Chondrocyte (in vitro differentiated cells): ENCODE measurements around the gene NCBP2L. TPM values are rescaled to one million over a fixed set of nuclear protein-coding genes. Genes with fewer than 3 reads are reported as not detected.

Source experiments
- DNase-seq: peaks from one replicate; pipeline ENCODE4 v3.0.0; 2021; ENCODE audit warnings: mixed read lengths, low spot score
- H3K27ac Mint-ChIP-seq: one replicate; pipeline ENCODE4 v1.8.0; 2021; ENCODE audit warnings: mild to moderate bottlenecking, moderate library complexity, mixed read lengths; ENCODE audit not compliant: unreplicated experiment
- H3K27me3 Mint-ChIP-seq: 2 replicates; pipeline ENCODE4 v1.8.0; 2021; ENCODE audit warnings: low read depth, mixed read lengths
- H3K36me3 Mint-ChIP-seq: 2 replicates; pipeline ENCODE4 v1.8.0; 2021; ENCODE audit warnings: low read depth, mixed read lengths
- H3K4me1 Mint-ChIP-seq: 2 replicates; pipeline ENCODE4 v1.8.0; 2021; ENCODE audit warnings: low read depth, mild to moderate bottlenecking, mixed read lengths
- H3K4me3 Mint-ChIP-seq: one replicate; pipeline ENCODE4 v1.8.0; 2021; ENCODE audit warnings: mild to moderate bottlenecking, moderate library complexity, mixed read lengths; ENCODE audit not compliant: unreplicated experiment
- H3K9me3 Mint-ChIP-seq: 2 replicates; pipeline ENCODE4 v1.8.0; 2021; ENCODE audit warnings: low read depth, mixed read lengths
- CTCF ChIP-seq: fragments of 200-600 bp; sonication (generic); IDR thresholded peaks from 2 replicates; pipeline ENCODE4 v1.5.0; 2021; ENCODE audit warnings: antibody characterized with exemption, mild to moderate bottlenecking, moderate library complexity
- long read RNA-seq: library from polyadenylated mRNA; stranded (forward); transcript quantifications from one replicate; pipeline ENCODE4 v2.0.0, GENCODE V29; 2021
- total RNA-seq: library from RNA; stranded (reverse); gene quantifications from 3 replicates; pipeline ENCODE4 v1.2.1, GENCODE V29; 2021

The NCBP2L gene
- total RNA-seq: not detected in 3 replicates
- long read RNA-seq: 0 reads

GRCh38 chrX:107777536-107777832 is at the start of gene NCBP2L:
Gene NCBP2L (plus strand): TSS chrX:107777733. CDS start chrX:107794221, 16,488 bp downstream.
- peak; percentile 22 for TF ChIP-seq CTCF
- H3K4me1 Mint-ChIP-seq: peaks cover 25% of the 10 kb centered on the region
- peak within 1 kb of the TSS; percentile 93 for H3K27ac Mint-ChIP-seq
- H3K4me3 Mint-ChIP-seq: peak within 1 kb of the TSS; percentile 79
- no peak for DNase-seq
- H3K27me3 Mint-ChIP-seq: no peaks in the 10 kb centered on the region
- no peaks in the 10 kb centered on the region for H3K9me3 Mint-ChIP-seq
- H3K36me3 Mint-ChIP-seq: peaks cover 2% of the 10 kb centered on the region

GRCh38 chrX:107728371-107729099 is 49.0 kb upstream of the NCBP2L start:
- H3K4me3 Mint-ChIP-seq: no peak overlapping the region
- no peak for TF ChIP-seq CTCF
- no peak for DNase-seq
- H3K9me3 Mint-ChIP-seq: no peaks in the 10 kb centered on the region
- H3K27me3 Mint-ChIP-seq: no peaks in the 10 kb centered on the region
- peaks cover 85% of the 10 kb centered on the region for H3K4me1 Mint-ChIP-seq
- H3K36me3 Mint-ChIP-seq: no peaks in the 10 kb centered on the region
- peak overlapping the region; percentile 91 for H3K27ac Mint-ChIP-seq

GRCh38 chrX:107729558-107730297 is 47.8 kb upstream of the NCBP2L start:
- H3K4me3 Mint-ChIP-seq: no peak overlapping the region
- TF ChIP-seq CTCF: peak; percentile 55
- DNase-seq: no peak
- no peaks in the 10 kb centered on the region for H3K27me3 Mint-ChIP-seq
- peak overlapping the region; percentile 91 for H3K27ac Mint-ChIP-seq
- no peaks in the 10 kb centered on the region for H3K9me3 Mint-ChIP-seq
- H3K36me3 Mint-ChIP-seq: no peaks in the 10 kb centered on the region
- H3K4me1 Mint-ChIP-seq: peaks cover 85% of the 10 kb centered on the region

GRCh38 chrX:107730298-107730655 is 47.3 kb upstream of the NCBP2L start:
- peak overlapping the region; percentile 91 for H3K27ac Mint-ChIP-seq
- no peak overlapping the region for H3K4me3 Mint-ChIP-seq
- no peak for TF ChIP-seq CTCF
- H3K9me3 Mint-ChIP-seq: no peaks in the 10 kb centered on the region
- no peaks in the 10 kb centered on the region for H3K27me3 Mint-ChIP-seq
- no peak for DNase-seq
- no peaks in the 10 kb centered on the region for H3K36me3 Mint-ChIP-seq
- peaks cover 79% of the 10 kb centered on the region for H3K4me1 Mint-ChIP-seq

- Mint-ChIP-seq H3K36me3 (no peaks in the 10 kb centered on the region), H3K4me1 (peaks cover 74% of the 10 kb centered on the region), H3K4me3 (no peak overlapping the region), H3K9me3 (no peaks in the 10 kb centered on the region), H3K27me3 (no peaks in the 10 kb centered on the region), H3K27ac (peak overlapping the region; percentile 90)
- TF ChIP-seq CTCF: no peak
- no peak for DNase-seq
Observed at GRCh38 chrX:107730991-107731766, 46.4 kb upstream of the NCBP2L start.
